Measurements from ENCODE around the gene ZNF546.

GRCh38 chr19:40006273-40006691 lies 9.4 kb downstream of the ZNF546 start:
- TF ChIP-seq, protein P1, sequence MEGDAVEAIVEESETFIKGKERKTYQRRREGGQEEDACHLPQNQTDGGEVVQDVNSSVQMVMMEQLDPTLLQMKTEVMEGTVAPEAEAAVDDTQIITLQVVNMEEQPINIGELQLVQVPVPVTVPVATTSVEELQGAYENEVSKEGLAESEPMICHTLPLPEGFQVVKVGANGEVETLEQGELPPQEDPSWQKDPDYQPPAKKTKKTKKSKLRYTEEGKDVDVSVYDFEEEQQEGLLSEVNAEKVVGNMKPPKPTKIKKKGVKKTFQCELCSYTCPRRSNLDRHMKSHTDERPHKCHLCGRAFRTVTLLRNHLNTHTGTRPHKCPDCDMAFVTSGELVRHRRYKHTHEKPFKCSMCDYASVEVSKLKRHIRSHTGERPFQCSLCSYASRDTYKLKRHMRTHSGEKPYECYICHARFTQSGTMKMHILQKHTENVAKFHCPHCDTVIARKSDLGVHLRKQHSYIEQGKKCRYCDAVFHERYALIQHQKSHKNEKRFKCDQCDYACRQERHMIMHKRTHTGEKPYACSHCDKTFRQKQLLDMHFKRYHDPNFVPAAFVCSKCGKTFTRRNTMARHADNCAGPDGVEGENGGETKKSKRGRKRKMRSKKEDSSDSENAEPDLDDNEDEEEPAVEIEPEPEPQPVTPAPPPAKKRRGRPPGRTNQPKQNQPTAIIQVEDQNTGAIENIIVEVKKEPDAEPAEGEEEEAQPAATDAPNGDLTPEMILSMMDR (IDR thresholded peaks at IDR 0.05), result no peak
- TF ChIP-seq POLR2AphosphoS5 (IDR thresholded peaks at IDR 0.05; ENCODE audit: insufficient read depth in 1 of 2, low read depth in 1 of 2), result no peak
- TF ChIP-seq POLR2A (IDR thresholded peaks at IDR 0.05), result no peak

All from vagina (tissue), 2 donors.